ENCODE data around the gene ETV6.

ETV6 gene

GRCh38 chr12:11812241-11812585 lies 162.7 kb downstream of the ETV6 start:
- Histone ChIP-seq H3K4me1 (ENCODE audit: control insufficient read depth in 1 of 2, insufficient read depth in 1 of 2, low read depth in 1 of 2, low read length in 1 of 2) (peaks cover 65 to 67% of the 10 kb centered on the region in 2 experiments), H3K9me3 (no peaks in the 10 kb centered on the region), H3K36me3 (no peaks in the 10 kb centered on the region), H3K27ac (peak overlapping the region; percentile 63), H3K27me3 (no peaks in the 10 kb centered on the region), H3K4me3 (ENCODE audit: low read depth in 1 of 2, low read length in 1 of 2) (no peak overlapping the region)
- TF ChIP-seq CTCF (IDR thresholded peaks at IDR 0.05): no peak

GRCh38 chr12:11812586-11813437 lies 163.3 kb downstream of the ETV6 start:
- no peaks in the 10 kb centered on the region for H3K9me3 ChIP-seq
- peaks cover 62 to 67% of the 10 kb centered on the region in 2 experiments for H3K4me1 ChIP-seq (ENCODE audit: control insufficient read depth in 1 of 2, insufficient read depth in 1 of 2, low read depth in 1 of 2, low read length in 1 of 2)
- no peaks in the 10 kb centered on the region for H3K36me3 ChIP-seq
- TF ChIP-seq CTCF (IDR thresholded peaks at IDR 0.05): no peak
- no peaks in the 10 kb centered on the region for H3K27me3 ChIP-seq
- peak overlapping the region in 1 of 2 experiments; percentile 18 for H3K4me3 ChIP-seq (ENCODE audit: low read depth in 1 of 2, low read length in 1 of 2)
- H3K27ac ChIP-seq: peak overlapping the region; percentile 63

- no peak overlapping the region for H3K4me3 ChIP-seq (ENCODE audit: low read depth in 1 of 2, low read length in 1 of 2)
- H3K36me3 ChIP-seq: no peaks in the 10 kb centered on the region
- TF ChIP-seq CTCF (IDR thresholded peaks at IDR 0.05): no peak
- H3K27ac ChIP-seq: peak overlapping the region; percentile 63
- peaks cover 67 to 72% of the 10 kb centered on the region in 2 experiments for H3K4me1 ChIP-seq (ENCODE audit: control insufficient read depth in 1 of 2, insufficient read depth in 1 of 2, low read depth in 1 of 2, low read length in 1 of 2)
- no peaks in the 10 kb centered on the region for H3K27me3 ChIP-seq
- no peaks in the 10 kb centered on the region for H3K9me3 ChIP-seq
Measured at GRCh38 chr12:11813438-11813813, 164.0 kb downstream of the ETV6 start.

GRCh38 chr12:11814374-11814773 lies 164.9 kb downstream of the ETV6 start:
- no peak for TF ChIP-seq CTCF (IDR thresholded peaks at IDR 0.05)
- Histone ChIP-seq H3K9me3 (no peaks in the 10 kb centered on the region), H3K27me3 (no peaks in the 10 kb centered on the region), H3K36me3 (no peaks in the 10 kb centered on the region), H3K4me1 (ENCODE audit: control insufficient read depth in 1 of 2, insufficient read depth in 1 of 2, low read depth in 1 of 2, low read length in 1 of 2) (peaks cover 57 to 68% of the 10 kb centered on the region in 2 experiments), H3K4me3 (ENCODE audit: low read depth in 1 of 2, low read length in 1 of 2) (no peak overlapping the region), H3K27ac (no peak overlapping the region)

- H3K4me1 ChIP-seq (ENCODE audit: control insufficient read depth in 1 of 2, insufficient read depth in 1 of 2, low read depth in 1 of 2, low read length in 1 of 2): peaks cover 47 to 58% of the 10 kb centered on the region in 2 experiments
- H3K27ac ChIP-seq: no peak overlapping the region
- H3K27me3 ChIP-seq: no peaks in the 10 kb centered on the region
- no peaks in the 10 kb centered on the region for H3K9me3 ChIP-seq
- no peaks in the 10 kb centered on the region for H3K36me3 ChIP-seq
- no peak for TF ChIP-seq CTCF (IDR thresholded peaks at IDR 0.05)
- H3K4me3 ChIP-seq (ENCODE audit: low read depth in 1 of 2, low read length in 1 of 2): no peak overlapping the region
Measured at GRCh38 chr12:11815397-11815796, 165.9 kb downstream of the ETV6 start.
